ENCODE measurements around the gene LGALS9B.
"Not testable (repeated sequence)": the region's sequence is repeated elsewhere in the genome, so short reads cannot be mapped to it uniquely, and the experiment has no call there.

LGALS9B gene

DNA sequence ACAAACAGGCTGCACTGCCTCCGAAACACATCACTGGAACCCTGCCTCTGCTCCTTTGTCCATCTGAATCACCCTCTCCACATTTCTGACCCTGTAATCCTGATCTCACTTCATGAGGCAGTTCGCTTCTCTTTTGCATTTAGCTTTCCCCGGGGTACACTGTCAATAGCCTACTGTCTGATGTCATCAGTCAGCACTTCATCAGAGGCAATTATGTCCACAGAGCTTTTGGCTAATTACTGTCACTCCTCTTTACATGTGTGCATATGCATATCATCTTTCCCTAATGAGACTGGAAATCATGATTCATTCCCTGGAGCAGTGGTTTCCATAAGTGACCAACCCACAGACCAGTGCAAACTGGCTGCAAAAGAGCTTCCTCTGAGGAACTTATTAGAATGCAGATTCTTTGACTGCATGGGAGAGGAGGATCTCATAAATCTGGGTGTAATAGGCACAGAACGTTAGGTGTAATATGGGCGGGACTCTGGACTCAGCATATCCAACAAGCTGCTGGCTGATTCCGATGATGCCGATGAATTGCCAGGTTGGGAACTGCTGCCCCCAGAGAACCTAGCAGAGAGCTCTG is 49.8 kb downstream of the LGALS9B start:
- DNase-seq (ENCODE audit: low read depth in 1 of 2, low spot score in 1 of 2): not testable (repeated sequence)

DNA sequence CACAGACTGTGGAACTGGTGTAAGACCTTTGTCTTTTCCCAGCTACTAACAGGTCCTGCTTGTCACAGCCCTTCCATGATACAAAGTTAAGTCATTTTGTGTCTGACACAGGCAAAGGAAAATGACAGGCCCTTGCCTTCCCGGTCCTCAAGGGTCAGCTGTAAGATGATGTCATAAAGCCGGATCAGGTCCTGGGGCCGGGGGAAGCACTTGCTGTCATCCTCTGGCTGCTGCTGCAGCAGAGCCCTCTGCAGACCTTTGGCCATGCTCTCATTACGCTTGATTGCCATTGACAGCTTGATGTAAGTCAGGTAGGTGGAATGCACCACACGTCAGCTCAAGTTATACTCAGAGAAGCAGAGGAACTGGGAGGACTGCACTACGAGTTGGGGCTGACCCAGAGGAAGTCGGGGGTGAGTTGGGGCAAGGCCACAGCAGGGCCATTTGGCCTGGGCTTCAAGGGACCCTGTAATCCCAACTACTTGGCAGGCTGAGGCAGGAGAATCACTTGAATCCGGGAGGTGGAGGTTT is 50.9 kb downstream of the LGALS9B start:
- DNase-seq (ENCODE audit: low read depth in 1 of 2, low spot score in 1 of 2): not testable (repeated sequence)

DNA sequence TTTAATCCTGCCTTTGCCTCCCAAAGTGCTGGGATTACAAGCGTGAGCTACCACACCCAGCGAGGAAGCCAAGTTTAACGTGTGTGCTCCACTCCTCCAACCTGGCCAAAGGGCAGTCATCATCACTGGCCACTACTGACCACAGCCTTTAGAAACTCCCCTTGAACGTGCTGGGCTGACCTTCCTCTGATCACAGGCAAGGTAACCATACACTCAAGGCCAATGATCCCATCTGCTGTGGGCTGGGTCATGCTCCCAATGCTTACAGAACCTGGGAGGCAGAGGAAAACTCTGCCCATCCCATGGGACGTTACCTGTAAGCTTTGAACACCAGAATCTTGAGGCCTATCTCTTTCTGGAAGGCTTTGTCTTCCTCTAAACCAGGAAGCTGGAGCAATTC is 51.9 kb downstream of the LGALS9B start:
- not testable (repeated sequence) for DNase-seq (ENCODE audit: low read depth in 1 of 2, low spot score in 1 of 2)

DNA sequence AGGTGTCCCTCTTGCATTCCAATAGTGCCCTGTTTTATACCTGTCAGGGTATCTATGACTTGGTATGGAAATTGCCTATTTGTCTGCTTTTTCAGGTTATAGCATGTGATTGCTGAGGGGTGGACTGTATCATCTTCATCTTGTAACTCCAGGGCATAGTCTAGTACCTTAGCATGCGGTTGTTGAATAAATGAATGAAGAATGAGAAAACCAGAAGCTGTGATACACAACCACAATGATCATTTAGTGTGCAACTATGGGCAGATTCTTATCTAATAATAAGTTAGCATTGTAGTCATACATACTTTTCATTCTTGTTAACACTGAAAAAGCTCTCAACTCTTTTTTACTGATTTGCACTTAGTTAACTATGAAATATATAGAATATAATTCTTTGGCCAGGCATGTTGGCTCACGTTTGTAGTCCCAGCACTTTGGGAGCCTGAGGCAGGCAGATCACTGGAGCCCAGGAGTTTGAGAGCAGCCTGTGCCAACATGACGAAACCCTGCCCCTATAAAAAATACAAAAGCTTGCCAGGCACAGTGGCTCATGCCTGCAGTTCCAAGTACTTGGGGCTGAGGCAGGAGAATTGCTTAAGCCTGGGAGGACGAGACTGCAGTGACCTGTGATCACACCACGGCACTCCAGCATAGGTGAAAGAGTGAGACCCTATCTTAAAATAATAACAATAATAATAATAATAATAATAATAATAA is 65.9 kb downstream of the LGALS9B start:
- DNase-seq (ENCODE audit: low read depth in 1 of 2, low spot score in 1 of 2): not testable (repeated sequence)

DNA sequence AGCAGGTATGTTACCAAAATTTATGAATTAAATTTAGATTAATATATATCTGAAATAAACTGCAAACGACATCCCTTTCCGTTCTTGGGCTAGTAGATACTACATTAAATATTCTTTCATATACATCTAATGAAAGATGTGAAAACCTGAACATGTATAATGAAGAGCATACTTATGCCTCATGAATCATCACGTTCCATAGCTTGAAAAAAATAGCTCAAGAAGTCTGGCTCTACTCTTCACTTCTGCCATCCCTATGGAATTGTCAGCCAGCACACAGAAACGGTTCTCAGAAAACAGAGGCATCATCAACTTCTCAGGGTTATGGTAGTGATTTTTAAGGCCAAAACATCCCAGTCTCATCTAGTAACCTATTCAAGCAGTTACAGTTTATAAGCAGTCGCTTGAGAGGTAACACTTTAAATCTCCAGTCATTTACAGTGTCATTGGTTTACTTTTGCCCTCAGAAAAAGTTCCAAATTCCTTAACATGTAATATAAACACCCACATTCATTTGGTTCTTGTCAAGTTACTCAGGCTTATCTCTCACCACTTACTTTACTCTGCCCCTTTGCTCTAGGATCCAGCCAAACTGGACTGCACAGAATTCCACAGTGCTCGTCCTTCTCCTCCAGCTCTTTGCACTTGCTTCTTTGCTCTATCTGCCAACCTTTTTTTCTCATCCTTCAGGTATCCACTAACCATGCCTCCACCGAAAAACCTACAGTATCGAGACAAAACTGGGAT is 66.6 kb downstream of the LGALS9B start:
- DNase-seq (ENCODE audit: low read depth in 1 of 2, low spot score in 1 of 2): not testable (repeated sequence)

Data from activated T-helper 1 cell treated with anti-CD3 and anti-CD28 coated beads, Interleukin-2, amount 50 U/mL, for 16 hours (primary cell).